Left colon (tissue), 2 donors: Measurements from ENCODE around the gene EXOC3L1. TPM values are rescaled to one million over a fixed set of nuclear protein-coding genes. Genes with fewer than 3 reads are reported as not detected.

Experiments
- ATAC-seq: fragments of 200-7000 bp; cut with Tn5 transposase; one replicate; pipeline ENCODE4 v1.9.1; 2020; ENCODE audit warnings: mild to moderate bottlenecking, moderate library complexity
- DNase-seq, 2 donors: peaks; one replicate each; pipeline ENCODE4 v3.0.0-alpha.2; 2020
- intact Hi-C, 2 donors: fragments of 100-400 bp; cut with DNase I in 1 of 2; cut with micrococcal nuclease in 1 of 2; formaldehyde crosslinking; loops; one replicate each; pipeline versions ENCODE4 v1.11.2 to v1.14.0; 2022; cut with DNase I, micrococcal nuclease
- total RNA-seq, 2 donors: library from RNA; stranded (reverse); fragmentation: NEBNext Ultra II Directional; extraction: Animal tissue kit (Norgen Biotek cat#: 25700); gene quantifications; one replicate each; pipeline ENCODE4 v1.2.1, GENCODE V29; 2021
- donor health status: DM: no; HTN: no; CAD: no.
- donor health status: DM: yes; HTN: yes; CAD: no.

EXOC3L1 gene
- total RNA-seq, 2 donors from 2014 or later = 2.3 to 5.9 TPM

GRCh38 chr16:67223992-67224391, 34.1 kb upstream of the EXOC3L1 start:
- no peak for ATAC-seq

GRCh38 chr16:67216612-67217490, 26.9 kb upstream of the EXOC3L1 start:
- no peak for ATAC-seq
- no peak for DNase-seq

More at GRCh38 chr16:67223992-67224391, 34.1 kb upstream of the EXOC3L1 start:
- intact Hi-C loops = no loop called here
- DNase-seq = no peak

GRCh38 chr16:67215706-67216105, 25.8 kb upstream of the EXOC3L1 start:
- no peak for DNase-seq
- intact Hi-C loops = no loop called here
- no peak for ATAC-seq

More at GRCh38 chr16:67216612-67217490, 26.9 kb upstream of the EXOC3L1 start:
- intact Hi-C loops = no loop called here

GRCh38 chr16:67213197-67214019, 23.5 kb upstream of the EXOC3L1 start:
- intact Hi-C loops = no loop called here
- DNase-seq (no peak), ATAC-seq (no peak)

GRCh38 chr16:67212766-67213165, 22.8 kb upstream of the EXOC3L1 start:
- DNase-seq = no peak
- intact Hi-C loops = no loop called here
- ATAC-seq = no peak

GRCh38 chr16:67211674-67212073, 21.7 kb upstream of the EXOC3L1 start:
- ATAC-seq = no peak
- no peak for DNase-seq
- intact Hi-C loops = no loop called here

- ATAC-seq (no peak), DNase-seq (no peak)
- intact Hi-C loops = no loop called here
These were observed 20.4 kb upstream of the EXOC3L1 start for GRCh38 chr16:67210069-67210937.

- no peak for ATAC-seq
- intact Hi-C loops = no loop called here
These were observed 19.6 kb upstream of the EXOC3L1 start for GRCh38 chr16:67209565-67209964.

GRCh38 chr16:67208154-67208896, 18.4 kb upstream of the EXOC3L1 start:
- peak; percentile 17 for ATAC-seq

More at GRCh38 chr16:67209565-67209964, 19.6 kb upstream of the EXOC3L1 start:
- DNase-seq = no peak

GRCh38 chr16:67207249-67208091, 17.5 kb upstream of the EXOC3L1 start:
- DNase-seq (no peak), ATAC-seq (peak; percentile 17)
- intact Hi-C loops = no loop called here

More at GRCh38 chr16:67208154-67208896, 18.4 kb upstream of the EXOC3L1 start:
- intact Hi-C loops = no loop called here
- no peak for DNase-seq

- intact Hi-C loops = no loop called here
- DNase-seq (no peak), ATAC-seq (peak; percentile 12)
These were observed 16.9 kb upstream of the EXOC3L1 start for GRCh38 chr16:67206838-67207248.

GRCh38 chr16:67206129-67206837, 16.3 kb upstream of the EXOC3L1 start:
- DNase-seq (no peak), ATAC-seq (no peak)
- intact Hi-C loops = no loop called here

- no peak for ATAC-seq
- intact Hi-C loops = no loop called here
- no peak for DNase-seq
These were observed 14.1 kb upstream of the EXOC3L1 start for GRCh38 chr16:67204076-67204475.

GRCh38 chr16:67202956-67203493, 13.1 kb upstream of the EXOC3L1 start:
- intact Hi-C loops = no loop called here
- DNase-seq = no peak
- ATAC-seq = no peak

GRCh38 chr16:67202426-67202825, 12.5 kb upstream of the EXOC3L1 start:
- ATAC-seq = no peak
- DNase-seq = no peak
- intact Hi-C loops = no loop called here
